Stimulated activated CD4-positive, alpha-beta T cell treated with anti-CD3 and anti-CD28 coated beads, Interleukin-1b, Interleukin-23, amount 100 ng/mL, for 48 hours (primary cell): Measurements from ENCODE around the gene CENPP.

Experiments used
- DNase-seq: peaks from one replicate; pipeline ENCODE4 v3.0.0-alpha.2; 2020

CENPP gene

DNA sequence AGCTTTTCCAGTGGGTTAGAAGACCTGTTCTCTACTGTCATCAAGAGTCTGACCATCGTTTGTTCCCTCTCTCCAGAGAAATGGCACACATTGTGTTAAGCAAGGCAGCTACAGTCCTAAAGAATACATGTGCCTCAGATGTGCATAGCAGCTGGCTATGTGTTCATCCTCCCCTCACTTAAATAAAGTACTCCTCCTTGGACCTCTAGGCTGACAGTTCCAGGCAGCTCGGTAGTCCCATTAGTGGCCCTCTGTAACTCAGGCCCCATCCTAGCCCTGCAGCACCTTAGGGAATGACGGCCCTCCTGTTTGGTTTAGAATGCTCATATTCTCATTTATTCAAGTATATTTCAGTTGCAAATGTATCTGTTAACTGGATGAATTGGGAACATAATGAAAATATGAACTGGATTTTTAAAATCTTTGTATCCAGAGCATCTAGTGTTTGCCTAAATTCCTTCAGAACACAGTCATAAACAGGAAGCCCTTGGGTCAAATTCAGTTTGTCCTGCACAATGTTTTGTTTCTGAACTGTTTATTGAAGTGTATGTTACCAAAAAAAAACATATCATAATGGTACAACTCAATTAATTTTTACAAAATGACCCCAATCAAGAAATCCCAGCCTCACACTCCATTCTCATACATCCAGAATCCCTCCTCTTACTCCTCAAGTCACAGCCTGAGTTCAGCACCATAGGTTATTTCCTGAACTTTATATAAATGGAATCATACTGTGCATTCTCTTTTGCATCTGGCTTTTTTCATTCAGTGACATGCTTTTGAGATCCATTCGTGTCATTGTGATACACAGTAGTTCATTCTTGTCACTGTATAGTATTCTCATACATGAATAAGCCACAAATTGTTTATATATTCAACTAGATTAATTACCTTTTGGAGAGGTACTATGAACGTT is 158.1 kb downstream of the CENPP start:
- no peak for DNase-seq

DNA sequence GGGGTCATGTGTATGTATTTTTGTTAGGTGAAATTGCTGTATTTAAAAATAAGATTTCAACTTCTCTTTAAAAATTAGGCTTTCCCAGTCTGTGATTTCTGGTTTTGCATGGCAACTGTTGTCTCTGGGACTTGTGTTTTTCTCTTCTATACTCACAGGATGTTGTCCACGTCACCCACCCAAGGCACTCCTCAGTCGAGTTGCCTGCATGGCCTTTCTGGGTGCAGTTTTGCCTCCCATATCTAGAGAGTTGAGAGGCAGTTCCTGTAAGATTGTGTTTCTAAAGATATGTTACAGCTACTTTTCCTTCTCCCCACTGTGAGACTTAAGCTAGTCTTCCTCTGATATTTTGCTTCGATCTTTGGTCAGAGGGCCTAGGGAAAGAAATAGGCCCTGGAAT is 158.8 kb downstream of the CENPP start:
- DNase-seq = no peak

DNA sequence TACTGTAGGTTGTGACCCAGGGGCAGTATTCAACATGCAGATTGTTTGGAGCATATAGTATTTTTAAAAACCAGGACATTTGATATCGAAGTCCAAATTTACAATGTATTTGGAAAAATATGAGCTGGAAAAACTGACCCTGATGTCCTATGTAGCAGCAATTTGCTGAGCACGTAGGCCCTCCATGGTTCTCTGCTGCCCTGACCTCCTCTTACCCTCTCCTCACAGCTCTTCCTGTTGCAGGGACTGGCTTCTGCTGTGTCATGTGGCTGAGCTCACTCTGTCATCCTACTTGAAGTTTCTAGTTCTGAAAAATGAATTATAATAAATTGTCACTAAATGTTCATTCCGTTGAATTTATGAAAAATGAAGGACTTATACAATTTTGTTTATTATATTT is 160.6 kb downstream of the CENPP start:
- no peak for DNase-seq

DNA sequence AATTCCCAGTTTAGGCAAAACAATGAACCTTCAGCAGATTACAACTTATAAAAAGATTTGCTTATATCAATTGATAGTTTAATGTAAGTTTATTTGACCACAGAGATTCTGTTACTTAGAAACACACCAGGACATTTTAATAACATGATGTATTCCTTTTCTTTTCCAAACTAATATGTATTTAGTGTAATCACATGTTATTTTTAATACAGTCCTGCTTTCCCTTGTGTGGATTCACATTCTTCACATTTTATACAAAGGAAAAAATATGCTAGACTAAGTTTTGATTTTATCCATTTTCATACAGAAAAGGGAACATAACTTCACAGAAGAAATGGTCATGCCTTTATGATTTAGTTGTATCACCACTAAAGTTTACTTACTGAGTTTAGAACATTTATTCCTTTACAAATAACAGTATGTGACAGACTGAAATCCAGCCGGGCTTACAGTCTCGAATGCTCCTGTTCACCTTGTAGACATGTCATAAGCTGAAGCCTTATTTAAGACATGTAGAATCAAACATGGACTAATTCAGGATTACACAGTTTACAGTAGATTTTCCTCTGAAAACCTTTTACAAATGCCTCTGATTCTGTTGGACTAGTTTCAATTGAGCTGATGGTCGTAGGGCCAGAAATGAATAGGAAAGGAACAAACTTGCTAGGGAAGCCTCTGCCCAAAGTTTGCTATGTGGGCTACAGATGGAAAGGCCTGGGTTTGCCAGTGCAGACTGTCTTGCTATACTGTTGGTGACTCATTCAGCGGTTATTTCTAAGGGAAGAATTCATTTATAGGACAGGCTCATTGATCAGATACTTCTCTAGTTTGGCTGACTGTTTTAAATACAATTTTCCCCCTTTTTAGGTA is 163.2 kb downstream of the CENPP start:
- DNase-seq = no peak

GRCh38 chr9:92492781-92493401 is 167.1 kb downstream of the CENPP start:
- no peak for DNase-seq

DNA sequence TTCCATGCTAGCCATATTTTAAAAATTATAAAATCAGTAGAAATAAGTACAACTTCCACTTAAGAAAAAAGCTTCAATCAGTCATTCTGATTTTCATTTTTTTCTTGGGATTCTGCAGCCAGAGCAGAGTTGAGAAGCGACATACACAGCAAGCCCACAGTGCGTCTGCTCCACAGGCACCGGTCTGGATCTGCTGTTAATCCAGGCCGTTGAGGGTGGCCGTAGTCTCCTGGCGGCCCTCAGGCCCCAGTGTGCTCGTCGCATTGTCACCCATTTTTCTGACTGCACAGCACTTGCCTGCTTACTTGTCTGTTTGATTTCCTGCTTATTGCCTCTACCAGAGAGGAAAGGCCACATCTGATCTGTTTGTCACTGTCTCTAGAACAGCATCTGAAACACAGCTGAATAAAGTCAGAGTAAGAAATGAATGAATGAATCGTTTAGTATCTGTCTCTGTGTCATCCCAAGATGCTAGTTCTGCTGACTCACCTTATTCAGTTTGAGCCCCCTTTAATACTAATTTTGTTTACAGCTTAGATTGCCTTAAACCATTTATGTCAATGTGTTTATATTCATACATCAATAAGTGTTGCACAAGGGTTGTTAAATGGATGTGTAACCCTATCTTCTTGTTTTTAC is 168.1 kb downstream of the CENPP start:
- DNase-seq = no peak

GRCh38 chr9:92494856-92495255 is 169.1 kb downstream of the CENPP start:
- DNase-seq = no peak

DNA sequence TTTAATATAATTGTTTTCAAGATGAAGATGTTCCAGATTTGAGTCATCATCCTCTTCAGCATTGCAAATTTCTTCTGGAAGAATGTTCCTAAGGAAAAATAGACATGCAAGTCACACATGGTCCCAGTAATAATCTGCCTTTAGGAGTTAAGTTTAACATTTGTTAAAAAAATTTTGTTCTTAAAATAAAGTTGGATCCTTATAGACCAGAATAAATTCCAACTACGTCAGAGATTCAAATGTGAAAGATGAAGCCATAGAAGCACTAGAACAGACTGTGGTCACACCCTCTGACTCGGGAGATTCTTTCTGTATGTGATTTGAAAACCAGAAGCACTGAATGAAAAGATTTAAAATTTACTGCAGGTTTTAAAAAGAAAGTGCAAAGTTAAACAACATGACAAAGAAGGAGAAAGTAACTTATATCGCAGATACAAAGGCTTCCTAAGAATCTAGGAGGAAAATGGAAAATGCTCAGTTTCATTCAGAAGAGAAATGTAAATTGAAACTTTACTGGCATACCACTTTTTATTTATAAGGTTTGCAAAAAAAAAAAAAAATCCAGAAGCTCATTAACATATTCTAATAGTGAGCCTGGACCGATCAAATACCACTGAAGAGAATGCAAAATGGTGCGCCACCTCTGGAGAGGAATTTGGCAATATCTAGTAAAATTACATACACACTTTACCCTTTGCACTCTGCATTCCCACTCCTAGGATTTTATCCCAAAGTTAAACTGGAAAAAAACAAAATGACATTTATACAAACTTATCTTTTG is 170.8 kb downstream of the CENPP start:
- no peak for DNase-seq

- no peak for DNase-seq
Measured at GRCh38 chr9:92499701-92500100, 173.9 kb downstream of the CENPP start.

DNA sequence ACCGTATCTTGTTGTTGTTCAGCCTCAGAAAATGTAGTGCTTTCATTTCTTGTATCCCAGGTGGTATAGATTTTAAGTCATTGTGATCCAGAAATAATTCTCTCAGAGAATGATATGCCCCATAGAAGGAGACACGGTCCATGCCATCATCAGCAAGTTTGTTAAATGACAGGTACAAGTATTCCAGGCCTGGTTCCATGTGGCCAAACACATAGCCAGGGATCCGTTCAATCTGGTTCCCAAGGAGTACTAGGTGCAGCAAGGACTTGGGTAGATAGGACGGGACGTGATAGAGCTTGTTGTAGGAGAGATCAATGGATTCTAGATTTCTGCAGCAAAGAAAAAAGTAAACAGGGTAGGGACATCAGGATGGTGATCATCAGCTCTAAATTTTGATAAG is 175.0 kb downstream of the CENPP start:
- no peak for DNase-seq

GRCh38 chr9:92501671-92502393 is 176.1 kb downstream of the CENPP start:
- peak; percentile 9 for DNase-seq

GRCh38 chr9:92503156-92503555 is 177.4 kb downstream of the CENPP start:
- no peak for DNase-seq

GRCh38 chr9:92504881-92505280 is 179.1 kb downstream of the CENPP start:
- no peak for DNase-seq

GRCh38 chr9:92506184-92506857 is 180.6 kb downstream of the CENPP start:
- no peak for DNase-seq

DNA sequence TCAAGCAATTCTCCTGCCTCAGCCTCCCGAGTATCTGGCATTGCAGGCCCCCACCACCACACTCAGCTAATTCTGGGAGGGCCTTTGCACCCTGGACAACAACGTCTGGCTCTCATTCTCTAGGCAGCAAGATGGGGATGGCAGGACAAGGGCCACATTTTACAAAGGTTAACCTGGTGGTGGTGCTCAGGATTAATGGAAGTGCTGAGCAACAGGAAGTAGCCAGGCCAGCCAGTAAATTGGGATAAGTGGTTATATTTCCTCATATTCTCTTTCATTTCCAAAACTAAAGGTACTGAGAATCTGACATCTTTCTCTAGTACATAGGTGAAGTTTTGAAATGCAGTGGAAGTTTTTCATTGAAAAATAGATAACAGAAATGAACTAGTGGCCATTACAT is 181.3 kb downstream of the CENPP start:
- DNase-seq = no peak

- no peak for DNase-seq
Measured at GRCh38 chr9:92507496-92507895, 181.7 kb downstream of the CENPP start.

- no peak for DNase-seq
Measured at GRCh38 chr9:92508018-92508820, 182.5 kb downstream of the CENPP start.

GRCh38 chr9:92509050-92509449 is 183.3 kb downstream of the CENPP start:
- DNase-seq = no peak

- DNase-seq = no peak
Measured at GRCh38 chr9:92510747-92511146, 185.0 kb downstream of the CENPP start.

DNA sequence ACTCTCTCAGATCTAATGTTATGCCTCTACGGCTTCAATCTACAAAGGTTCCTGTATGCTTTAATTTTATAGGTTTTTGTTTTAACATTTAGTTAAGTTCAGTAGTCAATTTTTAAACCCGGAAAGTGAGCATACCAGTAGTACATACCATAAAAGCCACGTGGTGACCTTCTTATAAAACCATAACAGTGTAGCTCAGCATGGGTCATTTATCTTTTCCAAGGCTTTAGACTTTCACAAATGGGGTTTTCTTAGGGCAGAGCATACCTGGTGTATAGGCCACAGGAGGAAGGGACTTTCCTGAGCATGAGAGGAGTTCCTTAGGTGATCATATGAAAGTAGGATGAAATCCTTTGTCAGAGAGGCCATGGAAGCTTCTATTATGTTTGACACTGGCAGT is 186.9 kb downstream of the CENPP start:
- no peak for DNase-seq
